T-cell (primary cell): ENCODE measurements around the gene ZNF597. TPM values are rescaled to one million over a fixed set of nuclear protein-coding genes. Genes with fewer than 3 reads are reported as not detected.

Experiments used
- ATAC-seq, 4 experiments: fragments of 200-7000 bp in 3 of 4; fragments of 150-1000 bp in 1 of 4; cut with Tn5 transposase; replicated peaks in 1 of 4; 1 replicate in 3 of 4; 2 replicates in 1 of 4; pipeline ENCODE4 v1.10.0; 2021; ENCODE audit warnings: moderate library complexity in 3 of 4, mild to moderate bottlenecking in 2 of 4, moderate number of reproducible peaks in 1 of 4
- CTCF ChIA-PET, 2 donors: fragments of 300-600 bp; sonication (Branson Sonifier 250); formaldehyde crosslinking; loops; one replicate each; lab custom pipeline; 2022; ENCODE audit warnings: antibody characterized with exemption in 2 of 2; lab: Charles Lee
- POLR2A ChIA-PET, 2 donors: fragments of 300-600 bp; sonication (Branson Sonifier 250); formaldehyde crosslinking; loops; one replicate each; lab custom pipeline; 2022; ENCODE audit warnings: antibody characterized with exemption in 2 of 2; lab: Charles Lee
- DNase-seq, 35 experiments: peaks; one replicate each; pipeline versions ENCODE4 v3.0.0 to v3.0.0-alpha.2; 2013 to 2023
- H3K27ac ChIP-seq: one replicate; pipeline ENCODE4 v1.5.1; 2013; ENCODE audit warnings: low read length
- H3K27me3 ChIP-seq, 2 experiments: replicated peaks in 1 of 2; 1 replicate in 1 of 2; 2 replicates in 1 of 2; pipeline versions ENCODE4 v1.6.1 to v1.7.0; 2013; ENCODE audit warnings: low read length in 1 of 2, mixed read lengths in 1 of 2; ENCODE audit not compliant: control insufficient read depth in 2 of 2, insufficient read depth in 2 of 2; ENCODE audit errors: extremely low read depth in 1 of 2
- H3K36me3 ChIP-seq, 2 donors: 1 replicate in 1 of 2; 2 replicates in 1 of 2; pipeline versions ENCODE4 v1.6.1 to v1.7.0; 2013; ENCODE audit warnings: low read length in 1 of 2; ENCODE audit not compliant: control insufficient read depth in 2 of 2, insufficient read depth in 1 of 2; ENCODE audit errors: extremely low read depth in 1 of 2
- H3K4me1 ChIP-seq, 2 experiments: 1 replicate in 1 of 2; 2 replicates in 1 of 2; pipeline versions ENCODE4 v1.6.1 to v1.7.0; 2013; ENCODE audit warnings: low read length in 2 of 2, mixed read lengths in 1 of 2; ENCODE audit not compliant: insufficient read depth in 2 of 2, control insufficient read depth in 1 of 2; ENCODE audit errors: extremely low read depth in 1 of 2
- H3K4me3 ChIP-seq, 2 donors: 1 replicate in 1 of 2; 2 replicates in 1 of 2; pipeline versions ENCODE4 v1.5.1 to v1.7.0; 2013; ENCODE audit warnings: mild to moderate bottlenecking in 2 of 2, low read length in 1 of 2, moderate library complexity in 1 of 2; ENCODE audit not compliant: control insufficient read depth in 1 of 2; ENCODE audit errors: extremely low read depth in 1 of 2
- H3K9me3 ChIP-seq: 2 replicates; pipeline ENCODE4 v1.7.0; 2013
- H3K27ac Mint-ChIP-seq, 2 donors: one replicate each; pipeline ENCODE4 v1.8.0; 2020 to 2021; ENCODE audit warnings: mild to moderate bottlenecking in 2 of 2, mixed read lengths in 2 of 2
- H3K27me3 Mint-ChIP-seq, 2 donors: one replicate each; pipeline ENCODE4 v1.8.0; 2021 to 2022; ENCODE audit warnings: mixed read lengths in 2 of 2
- H3K36me3 Mint-ChIP-seq: one replicate; pipeline ENCODE4 v1.8.0; 2021; ENCODE audit warnings: mixed read lengths
- H3K4me1 Mint-ChIP-seq, 3 donors: one replicate each; pipeline ENCODE4 v1.8.0; 2020 to 2022; ENCODE audit warnings: mixed read lengths in 3 of 3, mild to moderate bottlenecking in 1 of 3
- H3K4me3 Mint-ChIP-seq, 3 donors: one replicate each; pipeline ENCODE4 v1.8.0; 2020 to 2022; ENCODE audit warnings: mild to moderate bottlenecking in 3 of 3, mixed read lengths in 3 of 3, moderate library complexity in 3 of 3
- H3K9me3 Mint-ChIP-seq, 3 donors: one replicate each; pipeline ENCODE4 v1.8.0; 2020 to 2022; ENCODE audit warnings: mixed read lengths in 3 of 3
- WGBS: methylation state at CpG from one replicate; pipeline ENCODE4 v1.1.5; 2013; ENCODE audit warnings: missing lambda C conversion rate; ENCODE audit not compliant: insufficient coverage; 5-methylcytosine and 5-hydroxymethylcytosine counted together
- total RNA-seq, 35 experiments: library from RNA in 6 of 35; stranded (reverse) in 6 of 35; fragments of 120-200 nt in 1 of 35; gene quantifications; one replicate each; pipeline versions ENCODE4 v1.2.1 to v1.2.4 and lab custom pipeline; 2013 to 2026

ZNF597 gene
- total RNA-seq, 5 donors from 2014 or later (not counting 1 experiment from before 2014, with no cell fraction given) = 2.2 to 4.8 (median 4.3) TPM

DNA sequence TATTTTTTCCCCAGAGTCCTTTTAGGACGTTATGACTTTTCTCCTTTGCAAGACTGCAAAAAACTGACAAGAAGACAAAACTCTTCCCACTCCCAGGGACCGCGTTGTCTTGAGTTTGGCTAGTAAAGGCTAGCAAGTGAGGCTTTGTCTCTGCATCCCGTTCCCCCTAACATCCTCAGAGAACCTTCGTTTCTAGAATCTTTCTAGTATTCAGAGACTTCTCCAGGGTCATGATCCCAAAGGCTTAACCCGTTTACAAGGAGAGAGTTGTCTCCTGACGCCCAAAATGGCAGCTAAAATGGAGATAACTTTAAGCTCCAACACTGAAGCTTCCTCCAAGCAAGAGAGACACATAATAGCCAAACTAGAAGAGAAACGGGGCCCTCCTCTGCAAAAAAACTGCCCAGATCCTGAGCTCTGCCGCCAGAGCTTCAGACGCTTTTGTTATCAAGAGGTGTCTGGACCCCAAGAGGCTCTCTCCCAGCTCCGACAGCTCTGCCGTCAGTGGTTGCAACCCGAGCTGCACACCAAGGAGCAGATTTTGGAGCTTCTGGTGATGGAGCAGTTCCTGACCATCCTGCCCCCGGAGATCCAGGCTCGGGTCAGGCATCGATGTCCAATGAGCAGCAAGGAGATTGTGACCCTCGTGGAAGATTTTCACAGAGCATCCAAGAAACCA is 41.4 kb downstream of the ZNF597 start:
- H3K9me3 Mint-ChIP-seq = peaks cover 11 to 22% (median 19%) of the 10 kb centered on the region in 3 donors
- POLR2A ChIA-PET = interaction anchor here in 1 of 2 donors (0.6 kb wide), 1 partner anchor 327 kb away, joined by 3 read pairs; no protein-coding TSS in a partner anchor
- CTCF ChIA-PET = interaction anchor here in 1 of 2 donors (0.7 to 2.1 kb wide), 6 partner anchors 13 to 119 kb away, joined by 4 to 6 read pairs (median 5); partner anchors contain the start of genes NAA60 and ZNF597

DNA sequence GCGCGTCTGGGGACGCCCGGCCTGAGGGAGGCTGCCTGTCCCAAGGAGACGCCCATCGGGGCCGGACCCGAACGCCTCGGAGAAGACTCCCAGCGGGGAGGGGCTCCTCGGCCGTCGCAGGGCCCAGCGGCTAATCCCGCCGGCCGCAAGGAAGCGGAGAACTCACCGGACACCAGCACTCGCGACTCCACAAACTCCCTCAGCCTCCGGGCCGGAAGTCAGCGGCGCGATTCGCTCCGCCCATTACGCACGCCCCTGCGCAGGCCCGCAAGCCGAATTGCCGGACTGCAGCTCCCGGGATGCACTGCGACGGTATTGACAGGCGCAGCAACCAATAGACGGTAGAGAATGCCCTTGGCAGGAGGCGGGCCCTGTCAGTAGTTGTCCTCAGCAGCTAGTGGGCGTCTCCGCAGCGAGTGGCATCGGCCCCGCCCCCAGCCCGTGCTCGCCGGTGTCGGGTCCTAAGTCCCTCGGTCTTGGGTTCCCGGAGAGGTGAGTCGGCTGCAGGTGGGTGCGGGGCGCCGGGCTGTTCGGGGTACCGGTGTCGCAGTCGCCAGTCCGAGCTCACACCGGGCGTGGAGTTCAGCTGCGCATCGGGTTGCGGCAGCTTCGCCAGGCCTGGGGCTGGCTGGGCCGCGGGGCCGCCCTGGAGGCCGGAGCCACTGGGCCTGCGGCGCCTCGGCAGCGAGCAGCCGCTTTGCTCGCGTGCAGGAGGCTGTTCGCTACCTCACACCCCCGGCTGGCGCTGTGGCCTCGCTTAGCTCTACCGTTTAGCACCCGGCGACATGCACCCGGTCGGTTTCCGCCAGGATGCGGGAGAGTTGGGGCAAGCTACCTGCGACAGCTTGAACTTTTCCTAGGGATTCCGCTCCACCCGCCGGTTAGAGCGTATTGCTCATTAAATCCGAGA is 42.3 kb downstream of the ZNF597 start, which contains the start of the genes ZNF174 and ZSCAN32:
TSS of gene ZNF174 (plus strand) at position 437 of the 910 bp plus-strand sequence. CDS start 790 bp downstream, outside the sequence.
TSS of gene ZSCAN32 (minus strand) at position 226 of the 910 bp plus-strand sequence. CDS start 3,447 bp downstream, outside the sequence.
- peaks cover 53% of the 10 kb centered on the region for H3K36me3 Mint-ChIP-seq
- no peaks in the 10 kb centered on the region for H3K27me3 Mint-ChIP-seq
- H3K4me3 ChIP-seq = peak within 1 kb of the TSS; percentile 70 to 79

More for the DNA sequence above, 41.4 kb downstream of the ZNF597 start:
- Histone ChIP-seq H3K4me1 (peaks cover 11 to 41% of the 10 kb centered on the region in 2 experiments), H3K27ac (peak overlapping the region; percentile 58), H3K27me3 (no peaks in the 10 kb centered on the region), H3K9me3 (peaks cover 8% of the 10 kb centered on the region), H3K4me3 (peak overlapping the region; percentile 70 to 79), H3K36me3 (peaks cover 21 to 48% of the 10 kb centered on the region in 2 donors)
- H3K27ac Mint-ChIP-seq = peak overlapping the region; percentile 83 to 84
- peaks cover 53% of the 10 kb centered on the region for H3K36me3 Mint-ChIP-seq
- H3K4me3 Mint-ChIP-seq = peak overlapping the region; percentile 82 to 94 (median 91)
- peaks cover 34 to 56% (median 47%) of the 10 kb centered on the region in 3 donors for H3K4me1 Mint-ChIP-seq
- DNase-seq = no peak
- 69% methylated on average over 10 of the region's 17 CpGs for WGBS
- H3K27me3 Mint-ChIP-seq = no peaks in the 10 kb centered on the region
- ATAC-seq = no peak

GRCh38 chr16:3400446-3400778 is 42.9 kb downstream of the ZNF597 start:
- H3K9me3 ChIP-seq = peaks cover 8% of the 10 kb centered on the region
- H3K4me1 ChIP-seq = peaks cover 11 to 47% of the 10 kb centered on the region in 2 experiments
- H3K4me3 ChIP-seq = peak overlapping the region; percentile 70 to 79
- peak overlapping the region; percentile 52 for H3K27ac ChIP-seq
- H3K36me3 ChIP-seq = peaks cover 26 to 47% of the 10 kb centered on the region in 2 donors
- ATAC-seq = peak in 3 of 4 experiments; percentile 36 to 42 (median 39)
- ChIA-PET POLR2A (interaction anchor here in 1 of 2 donors (0.6 kb wide), 2 partner anchors 329 to 367 kb away, joined by 3 read pairs; no protein-coding TSS in a partner anchor), CTCF (interaction anchor here in 1 of 2 donors (1.3 to 2.1 kb wide), 5 partner anchors 12 to 118 kb away, joined by 4 to 6 read pairs (median 4); partner anchors contain the start of genes NAA60 and ZNF597)
- Mint-ChIP-seq H3K36me3 (peaks cover 51% of the 10 kb centered on the region), H3K9me3 (peaks cover 13 to 21% (median 19%) of the 10 kb centered on the region in 3 donors), H3K4me3 (peak overlapping the region; percentile 82 to 94 (median 91)), H3K27ac (peak overlapping the region; percentile 75 to 82), H3K4me1 (peaks cover 47 to 66% (median 58%) of the 10 kb centered on the region in 3 donors), H3K27me3 (no peaks in the 10 kb centered on the region)
- WGBS = 0% methylated on average over 15 of the region's 18 CpGs
- DNase-seq = peak in 1 of 35 experiments; percentile 4
- H3K27me3 ChIP-seq = no peaks in the 10 kb centered on the region

More for the DNA sequence above, 42.3 kb downstream of the ZNF597 start, which contains the start of the genes ZNF174 and ZSCAN32:
- Mint-ChIP-seq H3K4me3 (peak within 1 kb of the TSS; percentile 82 to 94 (median 91)), H3K27ac (peak within 1 kb of the TSS; percentile 87 to 90), H3K4me1 (peaks cover 43 to 64% (median 54%) of the 10 kb centered on the region in 3 donors), H3K9me3 (peaks cover 13 to 23% (median 19%) of the 10 kb centered on the region in 3 donors)
- Histone ChIP-seq H3K27ac (peak within 1 kb of the TSS; percentile 58), H3K36me3 (peaks cover 26 to 47% of the 10 kb centered on the region in 2 donors), H3K4me1 (peaks cover 11 to 44% of the 10 kb centered on the region in 2 experiments), H3K9me3 (peaks cover 8% of the 10 kb centered on the region), H3K27me3 (no peaks in the 10 kb centered on the region)
- under 1% methylated on average over 94 of the region's 95 CpGs for WGBS
- DNase-seq (peak; percentile 96 to 100 (median 98)), ATAC-seq (peak; percentile 97 to 98 (median 97))
- POLR2A ChIA-PET = interaction anchor here (0.6 to 0.7 kb wide), 4 partner anchors 160 to 368 kb away, joined by 3 read pairs; no protein-coding TSS in a partner anchor
- CTCF ChIA-PET = interaction anchor here in 1 of 2 donors (0.5 to 2.1 kb wide), 7 partner anchors 12 to 513 kb away, joined by 4 to 6 read pairs (median 4); partner anchors contain the start of genes NAA60 and ZNF597

DNA sequence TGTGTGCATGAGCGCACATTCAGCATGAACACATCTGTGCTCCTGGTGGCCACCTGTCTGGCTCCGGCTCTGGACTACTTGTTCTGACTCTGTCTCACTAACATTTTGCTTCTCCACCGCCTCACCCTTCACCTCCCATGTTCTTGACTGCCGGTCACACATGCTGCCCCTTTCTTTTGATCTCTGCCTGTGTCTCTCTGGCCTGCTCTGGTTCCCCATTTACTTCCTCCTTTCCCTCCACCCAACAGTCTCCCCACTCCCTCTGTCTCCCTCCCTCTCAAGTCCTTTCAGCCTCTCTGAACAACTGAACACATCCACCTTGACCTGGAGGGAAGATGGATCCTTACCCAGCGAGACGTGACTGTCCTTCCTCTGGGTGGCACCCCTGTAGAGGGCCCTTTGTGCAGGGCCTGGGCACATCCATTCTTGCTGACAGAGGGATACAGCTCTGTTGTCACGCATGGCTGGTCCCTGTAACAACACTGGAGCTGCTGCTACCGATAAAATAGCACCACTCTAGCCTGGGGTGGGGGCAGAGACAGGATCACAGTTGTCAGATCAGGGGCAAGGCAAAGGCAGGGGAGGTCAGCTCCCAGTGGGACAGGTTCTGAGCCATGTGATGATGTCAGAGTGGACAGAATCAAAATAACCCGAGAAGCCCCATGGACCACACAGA is 53.5 kb downstream of the ZNF597 start:
- Histone ChIP-seq H3K9me3 (peaks cover 6% of the 10 kb centered on the region), H3K36me3 (peaks cover 33 to 68% of the 10 kb centered on the region in 2 donors), H3K4me3 (peak overlapping the region in 1 of 2 donors; percentile 25), H3K27me3 (no peaks in the 10 kb centered on the region), H3K27ac (no peak overlapping the region), H3K4me1 (peaks cover 0 to 3% of the 10 kb centered on the region in 2 experiments)
- H3K27me3 Mint-ChIP-seq = no peaks in the 10 kb centered on the region
- ATAC-seq (no peak), DNase-seq (no peak)
- WGBS = 85% methylated on average over 8 of the region's 9 CpGs
- peaks cover 10 to 18% (median 15%) of the 10 kb centered on the region in 3 donors for H3K4me1 Mint-ChIP-seq
- no peak overlapping the region for H3K4me3 Mint-ChIP-seq
- no peak overlapping the region for H3K27ac Mint-ChIP-seq
- ChIA-PET CTCF (interaction anchor here (0.6 kb wide), 2 partner anchors 26 to 73 kb away, joined by 4 to 5 read pairs; no protein-coding TSS in a partner anchor), POLR2A (no interaction called here)
- peaks cover 33 to 43% (median 42%) of the 10 kb centered on the region in 3 donors for H3K9me3 Mint-ChIP-seq
- peaks cover 84% of the 10 kb centered on the region for H3K36me3 Mint-ChIP-seq

DNA sequence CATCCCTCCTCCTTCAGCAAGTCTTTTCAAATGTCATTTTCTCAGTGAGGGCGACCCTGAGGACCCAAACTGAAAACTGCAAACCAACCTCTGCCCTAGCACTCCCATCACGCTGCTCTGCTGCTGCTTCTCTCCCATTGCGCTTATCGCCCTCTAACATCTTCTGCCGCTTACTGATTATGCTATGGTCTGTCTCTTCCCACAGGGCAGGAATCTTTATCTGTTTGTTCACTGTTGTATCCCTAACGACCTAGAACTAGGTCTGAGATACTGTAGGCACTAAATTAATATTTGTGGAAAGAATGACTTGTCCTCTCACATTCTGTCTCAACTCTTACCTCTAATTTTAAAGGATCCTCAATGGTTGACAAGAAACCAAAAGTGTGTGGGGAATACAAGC is 55.0 kb downstream of the ZNF597 start:
- peaks cover 15% of the 10 kb centered on the region for H3K9me3 ChIP-seq
- CTCF ChIA-PET = interaction anchor here in 1 of 2 donors (1.3 kb wide), 1 partner anchor 13 kb away, joined by 4 read pairs; the partner anchor contains the start of genes ZNF174 and ZSCAN32
- Mint-ChIP-seq H3K4me1 (peaks cover 2 to 11% (median 6%) of the 10 kb centered on the region in 3 donors), H3K27me3 (no peaks in the 10 kb centered on the region), H3K36me3 (peaks cover 84% of the 10 kb centered on the region), H3K9me3 (peaks cover 32 to 45% (median 41%) of the 10 kb centered on the region in 3 donors), H3K27ac (no peak overlapping the region), H3K4me3 (no peak overlapping the region)
- H3K27me3 ChIP-seq = no peaks in the 10 kb centered on the region
- WGBS = 98% methylated on average over 5 of the region's 6 CpGs
- peak overlapping the region in 1 of 2 donors; percentile 15 for H3K4me3 ChIP-seq
- POLR2A ChIA-PET = no interaction called here
- H3K27ac ChIP-seq = no peak overlapping the region
- DNase-seq (no peak), ATAC-seq (no peak)
- peaks cover 42 to 69% of the 10 kb centered on the region in 2 donors for H3K36me3 ChIP-seq
- peaks cover 0 to 3% of the 10 kb centered on the region in 2 experiments for H3K4me1 ChIP-seq
